Subcutaneous abdominal adipose tissue (tissue), 5 donors: Measurements from ENCODE around the gene RBKS.

Experiments used
- H3K27ac ChIP-seq: one replicate; pipeline ENCODE4 v1.7.0; 2013; ENCODE audit warnings: low read depth, mild to moderate bottlenecking, inconsistent platforms, low read length, moderate library complexity
- H3K27me3 ChIP-seq, 5 donors: one replicate each; pipeline ENCODE4 v1.7.0; 2013; ENCODE audit warnings: low read length in 5 of 5, inconsistent platforms in 1 of 5; ENCODE audit not compliant: control insufficient read depth in 5 of 5, insufficient read depth in 4 of 5
- H3K36me3 ChIP-seq, 5 donors: one replicate each; pipeline ENCODE4 v1.7.0; 2013; ENCODE audit warnings: low read length in 5 of 5; ENCODE audit not compliant: control insufficient read depth in 5 of 5, insufficient read depth in 5 of 5
- H3K4me1 ChIP-seq, 5 donors: one replicate each; pipeline ENCODE4 v1.7.0; 2013; ENCODE audit warnings: low read length in 5 of 5, mild to moderate bottlenecking in 3 of 5, moderate library complexity in 1 of 5; ENCODE audit not compliant: control insufficient read depth in 5 of 5, insufficient read depth in 5 of 5
- H3K4me3 ChIP-seq, 5 donors: one replicate each; pipeline ENCODE4 v1.7.0; 2013; ENCODE audit warnings: low read length in 5 of 5, low read depth in 1 of 5
- H3K9ac ChIP-seq, 5 donors: one replicate each; pipeline ENCODE4 v1.7.0; 2013; ENCODE audit warnings: low read length in 5 of 5, mild to moderate bottlenecking in 4 of 5, moderate library complexity in 3 of 5
- H3K9me3 ChIP-seq, 5 donors: one replicate each; pipeline ENCODE4 v1.7.0; 2013; ENCODE audit warnings: low read length in 5 of 5; ENCODE audit not compliant: control insufficient read depth in 5 of 5
- donor health status: healthy.
- donor health status: healthy.
- donor health status: healthy.
- donor health status: healthy.
- donor health status: healthy.

Gene RBKS

DNA sequence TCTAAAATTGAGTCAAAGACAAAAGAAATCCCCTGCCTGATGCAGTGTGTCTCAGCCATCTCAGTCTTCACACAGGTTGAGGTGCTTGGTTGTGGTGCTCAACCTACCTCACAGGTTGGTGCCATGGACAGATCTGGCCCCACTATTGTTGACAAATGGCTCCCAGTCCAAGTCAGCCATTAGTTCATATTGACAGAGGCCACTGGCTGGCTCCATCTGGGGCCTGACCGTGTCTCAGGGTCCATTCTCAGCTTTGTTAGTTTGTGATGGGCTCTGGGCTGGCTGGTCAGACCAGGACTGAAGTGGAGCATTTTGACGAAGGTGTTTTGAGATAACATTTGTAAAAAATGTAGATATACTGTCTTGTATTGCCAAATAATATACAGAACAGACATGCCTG is 81.8 kb downstream of the RBKS start:
- H3K27ac ChIP-seq = no peak overlapping the region
- H3K27me3 ChIP-seq = no peaks in the 10 kb centered on the region
- H3K9ac ChIP-seq = no peak overlapping the region
- no peak overlapping the region for H3K4me3 ChIP-seq
- H3K4me1 ChIP-seq = peaks cover 0 to 3% (median 0%) of the 10 kb centered on the region in 5 donors
- H3K9me3 ChIP-seq = no peaks in the 10 kb centered on the region
- H3K36me3 ChIP-seq = no peaks in the 10 kb centered on the region

GRCh38 chr2:27807476-27807875 is 82.7 kb downstream of the RBKS start:
- H3K27ac ChIP-seq = no peak overlapping the region
- H3K36me3 ChIP-seq = no peaks in the 10 kb centered on the region
- H3K4me3 ChIP-seq = no peak overlapping the region
- H3K9me3 ChIP-seq = no peaks in the 10 kb centered on the region
- peaks cover 0 to 3% (median 0%) of the 10 kb centered on the region in 5 donors for H3K4me1 ChIP-seq
- no peak overlapping the region for H3K9ac ChIP-seq
- H3K27me3 ChIP-seq = no peaks in the 10 kb centered on the region

DNA sequence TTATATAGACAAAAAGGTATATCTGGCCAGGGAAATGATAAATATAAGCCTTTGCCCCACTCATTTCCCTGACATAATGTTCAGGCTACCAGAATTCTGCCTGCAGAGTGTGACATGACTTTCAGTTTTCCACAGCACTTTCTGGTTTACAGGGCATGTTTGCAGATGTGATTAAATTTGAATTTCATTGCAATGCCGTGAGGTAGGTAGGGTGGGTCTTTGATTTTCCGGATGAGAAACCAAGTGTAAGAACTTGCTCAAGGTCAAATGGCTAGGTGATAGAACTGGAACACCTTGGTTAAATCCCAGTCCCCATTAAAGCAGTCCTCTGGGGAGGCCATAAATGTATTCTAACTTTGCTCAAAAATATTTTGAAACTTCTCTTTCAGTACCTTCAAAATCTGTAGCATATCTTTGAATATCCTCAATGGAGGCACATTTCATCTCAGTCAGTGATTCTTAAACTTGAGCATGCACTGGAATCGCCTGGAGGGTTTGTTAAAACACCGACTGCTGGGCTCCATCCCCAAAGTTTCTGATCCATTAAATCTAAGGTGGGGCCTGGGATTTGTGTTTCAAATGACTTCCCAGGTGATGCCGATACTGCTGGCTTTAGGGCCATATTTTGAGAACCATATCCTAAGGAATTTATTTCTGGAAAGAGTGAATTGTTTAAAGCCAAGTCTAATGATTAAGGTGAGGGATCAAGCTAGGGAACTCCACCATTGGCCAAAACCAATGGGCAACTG is 83.7 kb downstream of the RBKS start:
- Histone ChIP-seq H3K27me3 (no peaks in the 10 kb centered on the region), H3K4me1 (peaks cover 0 to 3% (median 0%) of the 10 kb centered on the region in 5 donors), H3K4me3 (no peak overlapping the region), H3K36me3 (no peaks in the 10 kb centered on the region), H3K9ac (no peak overlapping the region), H3K9me3 (no peaks in the 10 kb centered on the region), H3K27ac (no peak overlapping the region)

DNA sequence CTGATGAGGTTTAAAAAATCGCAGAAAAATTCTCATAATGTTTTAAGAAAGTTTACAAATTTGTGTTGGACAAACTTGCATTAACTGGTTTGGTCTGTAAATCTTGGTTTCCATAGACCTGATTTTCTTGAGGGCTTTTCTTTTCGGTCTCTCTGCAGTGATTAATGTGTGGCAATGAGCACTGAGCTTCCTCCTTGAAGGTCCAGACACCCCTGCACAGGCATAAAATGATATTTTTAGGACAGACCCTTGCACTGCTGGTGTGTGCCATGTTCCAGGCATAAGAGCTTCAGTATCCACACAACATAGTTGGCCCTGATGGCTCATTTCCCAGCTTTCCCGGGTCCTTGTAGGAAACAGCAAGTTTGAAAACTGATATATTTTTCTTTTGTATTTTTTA is 85.0 kb downstream of the RBKS start:
- H3K4me1 ChIP-seq = peaks cover 0 to 3% (median 0%) of the 10 kb centered on the region in 5 donors
- H3K9ac ChIP-seq = no peak overlapping the region
- no peak overlapping the region for H3K27ac ChIP-seq
- no peaks in the 10 kb centered on the region for H3K36me3 ChIP-seq
- H3K4me3 ChIP-seq = no peak overlapping the region
- no peaks in the 10 kb centered on the region for H3K9me3 ChIP-seq
- no peaks in the 10 kb centered on the region for H3K27me3 ChIP-seq

- H3K4me3 ChIP-seq = no peak overlapping the region
- no peak overlapping the region for H3K27ac ChIP-seq
- H3K9ac ChIP-seq = no peak overlapping the region
- no peaks in the 10 kb centered on the region for H3K9me3 ChIP-seq
- no peaks in the 10 kb centered on the region for H3K36me3 ChIP-seq
- H3K27me3 ChIP-seq = no peaks in the 10 kb centered on the region
- H3K4me1 ChIP-seq = peaks cover 0 to 6% (median 2%) of the 10 kb centered on the region in 5 donors
These were observed 86.0 kb downstream of the RBKS start for GRCh38 chr2:27804146-27804545.

GRCh38 chr2:27803046-27803445 is 87.1 kb downstream of the RBKS start:
- Histone ChIP-seq H3K27ac (no peak overlapping the region), H3K27me3 (peaks cover 0 to 2% (median 0%) of the 10 kb centered on the region in 5 donors), H3K4me3 (no peak overlapping the region), H3K4me1 (peaks cover 0 to 10% (median 6%) of the 10 kb centered on the region in 5 donors), H3K9ac (no peak overlapping the region), H3K9me3 (no peaks in the 10 kb centered on the region), H3K36me3 (no peaks in the 10 kb centered on the region)

DNA sequence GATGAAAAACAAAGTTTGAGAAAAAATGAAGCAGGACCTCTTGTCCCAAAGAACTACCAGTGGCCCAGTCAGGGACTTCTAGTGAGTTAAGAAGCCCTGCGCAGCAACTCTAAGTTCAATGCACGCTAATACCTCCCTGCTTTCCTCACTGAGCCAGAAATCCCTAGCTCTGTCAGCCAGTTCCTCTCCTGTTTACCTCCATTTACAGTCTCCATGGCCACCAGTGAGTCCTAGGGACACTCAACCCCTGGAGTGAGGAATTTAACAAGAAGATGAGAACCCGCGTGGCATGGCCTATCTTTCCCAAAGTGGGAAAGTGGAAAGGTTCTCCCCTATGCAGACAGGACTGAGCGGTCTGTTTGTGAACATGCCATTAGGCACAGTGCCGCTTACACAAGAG is 87.6 kb downstream of the RBKS start:
- H3K27me3 ChIP-seq = peaks cover 0 to 2% (median 0%) of the 10 kb centered on the region in 5 donors
- H3K9me3 ChIP-seq = no peaks in the 10 kb centered on the region
- no peaks in the 10 kb centered on the region for H3K36me3 ChIP-seq
- H3K27ac ChIP-seq = no peak overlapping the region
- H3K4me3 ChIP-seq = no peak overlapping the region
- peaks cover 0 to 10% (median 6%) of the 10 kb centered on the region in 5 donors for H3K4me1 ChIP-seq
- no peak overlapping the region for H3K9ac ChIP-seq

DNA sequence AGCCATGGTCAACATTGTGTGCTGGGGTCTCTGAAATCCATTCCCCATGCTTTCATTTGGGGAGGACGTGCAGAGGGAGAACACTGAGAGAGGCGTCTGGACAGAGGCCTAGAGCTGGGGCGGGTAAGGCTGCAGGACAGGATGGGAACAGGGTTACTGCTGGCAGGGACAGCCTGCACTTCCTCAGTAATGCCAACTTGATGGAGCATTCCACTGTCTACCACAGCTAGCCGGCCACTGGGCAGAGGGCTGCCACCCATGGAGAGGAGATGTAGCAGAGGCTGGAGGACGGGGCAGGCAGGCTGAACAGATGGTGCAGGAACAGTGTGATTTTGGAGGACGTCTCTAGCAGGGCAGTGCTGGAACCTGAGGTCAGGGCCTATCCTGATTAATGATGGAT is 89.3 kb downstream of the RBKS start:
- peaks cover 0 to 20% (median 6%) of the 10 kb centered on the region in 5 donors for H3K4me1 ChIP-seq

GRCh38 chr2:27799646-27800010 is 90.6 kb downstream of the RBKS start:
- peaks cover 4 to 28% (median 6%) of the 10 kb centered on the region in 5 donors for H3K4me1 ChIP-seq
- H3K27ac ChIP-seq = peak overlapping the region; percentile 62
- no peaks in the 10 kb centered on the region for H3K36me3 ChIP-seq
- peaks cover 0 to 2% (median 0%) of the 10 kb centered on the region in 5 donors for H3K27me3 ChIP-seq
- no peak overlapping the region for H3K4me3 ChIP-seq
- H3K9me3 ChIP-seq = no peaks in the 10 kb centered on the region
- peak overlapping the region in 1 of 5 donors; percentile 10 for H3K9ac ChIP-seq

More for the DNA sequence above, 89.3 kb downstream of the RBKS start:
- no peak overlapping the region for H3K27ac ChIP-seq
- H3K9me3 ChIP-seq = no peaks in the 10 kb centered on the region
- H3K9ac ChIP-seq = no peak overlapping the region
- no peaks in the 10 kb centered on the region for H3K36me3 ChIP-seq
- H3K4me3 ChIP-seq = no peak overlapping the region
- H3K27me3 ChIP-seq = peaks cover 0 to 2% (median 0%) of the 10 kb centered on the region in 5 donors

GRCh38 chr2:27798948-27799645 is 91.1 kb downstream of the RBKS start:
- Histone ChIP-seq H3K27me3 (peaks cover 0 to 2% (median 0%) of the 10 kb centered on the region in 5 donors), H3K9ac (peak overlapping the region in 1 of 5 donors; percentile 10), H3K4me1 (peaks cover 4 to 28% (median 6%) of the 10 kb centered on the region in 5 donors), H3K9me3 (no peaks in the 10 kb centered on the region), H3K36me3 (no peaks in the 10 kb centered on the region), H3K27ac (peak overlapping the region; percentile 62), H3K4me3 (no peak overlapping the region)
